ENCODE data around the gene USH2A. TPM values are rescaled to one million over a fixed set of nuclear protein-coding genes. Genes with fewer than 3 reads are reported as not detected.

USH2A gene
- total and polyA plus RNA-seq, 8 donors = 0.03 to 0.06 (median 0.04) TPM; not detected in 2

GRCh38 chr1:216387782-216388181 is 35.5 kb downstream of the USH2A start:
- no peak for TF ChIP-seq CTCF (IDR thresholded peaks at IDR 0.05)
- no peak for DNase-seq
- no peaks in the 10 kb centered on the region for H3K36me3 ChIP-seq
- intact Hi-C loops (cut with DNase I) = no loop called here
- no peak for ATAC-seq
- H3K9me3 ChIP-seq = no peaks in the 10 kb centered on the region
- no peaks in the 10 kb centered on the region for H3K4me1 ChIP-seq
- no peaks in the 10 kb centered on the region for H3K27me3 ChIP-seq
- no peak overlapping the region for H3K4me3 ChIP-seq
- no peak overlapping the region for H3K27ac ChIP-seq

GRCh38 chr1:216379441-216379840 is 43.8 kb downstream of the USH2A start:
- ATAC-seq (no peak), DNase-seq (no peak)
- Histone ChIP-seq H3K4me3 (no peak overlapping the region), H3K4me1 (no peaks in the 10 kb centered on the region), H3K36me3 (no peaks in the 10 kb centered on the region), H3K27ac (no peak overlapping the region), H3K27me3 (no peaks in the 10 kb centered on the region), H3K9me3 (no peaks in the 10 kb centered on the region)
- intact Hi-C loops (cut with DNase I) = no loop called here
- TF ChIP-seq CTCF (IDR thresholded peaks at IDR 0.05) = no peak

GRCh38 chr1:216368249-216368648 is 55.0 kb downstream of the USH2A start:
- intact Hi-C loops (cut with DNase I) = no loop called here
- no peaks in the 10 kb centered on the region for H3K36me3 ChIP-seq
- ATAC-seq = no peak
- H3K27ac ChIP-seq = no peak overlapping the region
- no peaks in the 10 kb centered on the region for H3K4me1 ChIP-seq
- H3K27me3 ChIP-seq = no peaks in the 10 kb centered on the region
- H3K9me3 ChIP-seq = no peaks in the 10 kb centered on the region
- H3K4me3 ChIP-seq = no peak overlapping the region
- TF ChIP-seq CTCF (IDR thresholded peaks at IDR 0.05) = no peak
- DNase-seq = no peak

- Histone ChIP-seq H3K4me1 (no peaks in the 10 kb centered on the region), H3K27me3 (no peaks in the 10 kb centered on the region), H3K9me3 (no peaks in the 10 kb centered on the region), H3K36me3 (no peaks in the 10 kb centered on the region), H3K27ac (no peak overlapping the region), H3K4me3 (no peak overlapping the region)
- no peak for TF ChIP-seq CTCF (IDR thresholded peaks at IDR 0.05)
- DNase-seq (no peak), ATAC-seq (no peak)
- intact Hi-C loops (cut with DNase I) = no loop called here
These were observed 56.3 kb downstream of the USH2A start for GRCh38 chr1:216366979-216367378.

- no peak overlapping the region for H3K4me3 ChIP-seq
- intact Hi-C loops (cut with DNase I) = no loop called here
- no peak overlapping the region for H3K27ac ChIP-seq
- ATAC-seq (no peak), DNase-seq (no peak)
- H3K36me3 ChIP-seq = no peaks in the 10 kb centered on the region
- peaks cover 0 to 2% of the 10 kb centered on the region in 2 donors for H3K9me3 ChIP-seq
- no peaks in the 10 kb centered on the region for H3K27me3 ChIP-seq
- no peak for TF ChIP-seq CTCF (IDR thresholded peaks at IDR 0.05)
- no peaks in the 10 kb centered on the region for H3K4me1 ChIP-seq
These were observed 66.3 kb downstream of the USH2A start for GRCh38 chr1:216356945-216357344.

All from left lung (tissue), 10 donors.